ENCODE data around the gene HS3ST6.
A peak's percentile ranks its signal among the peaks of the same experiment; 100 is the strongest.
"Not testable (repeated sequence)": the region's sequence is repeated elsewhere in the genome, so short reads cannot be mapped to it uniquely, and the experiment has no call there.

The HS3ST6 gene

DNA sequence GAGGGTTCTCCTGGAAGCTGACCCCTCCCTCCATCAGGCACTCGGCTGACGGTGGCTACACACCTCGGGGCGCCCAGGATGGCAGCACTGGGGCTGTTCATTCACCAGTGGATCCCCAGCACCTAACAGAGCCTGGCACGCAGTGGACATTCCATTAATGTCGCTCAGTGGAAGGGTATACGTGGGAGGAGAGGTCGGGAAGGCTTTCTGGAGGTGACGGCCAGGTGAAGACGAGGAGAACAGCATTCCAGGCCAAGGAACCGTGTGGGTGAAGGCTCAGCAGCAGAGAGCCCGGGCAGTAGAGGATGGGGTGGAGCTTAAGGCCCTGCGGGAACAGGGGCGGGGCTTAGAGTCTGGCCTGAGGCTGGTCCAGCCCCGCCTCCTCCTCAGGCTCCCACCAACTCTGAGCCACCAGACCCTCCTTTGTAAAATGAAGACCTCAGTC is 2.5 kb upstream of the HS3ST6 start:
- peak; percentile 28 for DNase-seq (ENCODE audit: low read depth)
- TF ChIP-seq, protein P1, sequence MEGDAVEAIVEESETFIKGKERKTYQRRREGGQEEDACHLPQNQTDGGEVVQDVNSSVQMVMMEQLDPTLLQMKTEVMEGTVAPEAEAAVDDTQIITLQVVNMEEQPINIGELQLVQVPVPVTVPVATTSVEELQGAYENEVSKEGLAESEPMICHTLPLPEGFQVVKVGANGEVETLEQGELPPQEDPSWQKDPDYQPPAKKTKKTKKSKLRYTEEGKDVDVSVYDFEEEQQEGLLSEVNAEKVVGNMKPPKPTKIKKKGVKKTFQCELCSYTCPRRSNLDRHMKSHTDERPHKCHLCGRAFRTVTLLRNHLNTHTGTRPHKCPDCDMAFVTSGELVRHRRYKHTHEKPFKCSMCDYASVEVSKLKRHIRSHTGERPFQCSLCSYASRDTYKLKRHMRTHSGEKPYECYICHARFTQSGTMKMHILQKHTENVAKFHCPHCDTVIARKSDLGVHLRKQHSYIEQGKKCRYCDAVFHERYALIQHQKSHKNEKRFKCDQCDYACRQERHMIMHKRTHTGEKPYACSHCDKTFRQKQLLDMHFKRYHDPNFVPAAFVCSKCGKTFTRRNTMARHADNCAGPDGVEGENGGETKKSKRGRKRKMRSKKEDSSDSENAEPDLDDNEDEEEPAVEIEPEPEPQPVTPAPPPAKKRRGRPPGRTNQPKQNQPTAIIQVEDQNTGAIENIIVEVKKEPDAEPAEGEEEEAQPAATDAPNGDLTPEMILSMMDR (conservative IDR thresholded peaks at IDR 0.05; ENCODE audit: low read depth, low read length): no peak

DNA sequence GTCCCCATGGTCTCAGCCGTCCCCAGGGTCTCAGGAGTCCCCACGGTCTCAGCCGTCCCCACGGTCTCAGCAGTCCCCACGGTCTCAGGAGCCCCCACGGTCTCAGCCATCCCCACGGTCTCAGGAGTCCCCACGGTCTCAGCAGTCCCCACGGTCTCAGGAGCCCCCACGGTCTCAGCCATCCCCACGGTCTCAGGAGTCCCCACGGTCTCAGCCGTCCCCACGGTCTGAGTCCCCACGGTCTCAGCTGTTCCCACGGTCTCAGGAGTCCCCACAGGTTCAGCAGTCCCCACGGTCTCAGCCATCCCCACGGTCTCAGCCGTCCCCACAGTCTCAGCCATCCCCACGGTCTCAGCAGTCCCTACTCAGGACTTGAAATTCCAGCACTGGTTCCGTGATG is 1.9 kb upstream of the HS3ST6 start:
- H3K4me3 ChIP-seq (ENCODE audit: low read depth, low read length); DNase-seq (ENCODE audit: low read depth): not testable (repeated sequence)

More for the DNA sequence above, 2.5 kb upstream of the HS3ST6 start:
- no peak overlapping the region for H3K4me3 ChIP-seq (ENCODE audit: low read depth, low read length)

DNA sequence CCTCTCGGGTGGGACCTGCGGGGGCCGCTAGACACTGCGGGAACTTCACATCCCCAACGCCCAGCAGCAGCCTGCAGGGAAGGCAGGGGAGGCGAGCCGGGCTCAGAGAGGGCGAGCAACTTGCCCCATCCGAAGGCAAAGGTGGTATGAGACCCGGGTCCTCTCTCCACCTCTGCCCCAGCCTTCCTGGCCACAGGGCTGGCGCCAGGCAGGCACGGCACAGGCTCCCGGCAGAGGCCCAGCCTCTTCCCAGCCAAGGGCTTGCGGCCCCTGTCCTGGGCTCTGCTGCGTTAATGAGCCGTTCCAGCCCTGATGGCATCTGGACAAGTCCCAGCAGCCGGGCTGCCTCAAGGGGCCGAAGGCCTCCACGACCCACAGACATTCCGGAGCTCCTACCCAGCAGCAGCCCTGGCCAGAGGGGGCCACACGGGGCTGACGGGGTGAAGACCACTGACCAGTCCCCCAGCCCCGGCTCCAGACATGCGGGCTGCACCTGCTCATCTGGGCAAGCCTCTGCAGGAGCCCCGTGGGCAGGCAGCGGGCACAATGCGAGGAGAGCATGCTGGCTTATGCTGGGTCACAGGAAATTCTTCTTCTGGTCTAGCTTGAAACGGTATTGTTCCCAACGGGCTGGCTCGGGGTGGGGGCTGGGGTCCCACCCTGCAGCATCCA is 1.2 kb upstream of the HS3ST6 start:
- TF ChIP-seq, protein P1 (conservative IDR thresholded peaks at IDR 0.05; ENCODE audit: low read depth, low read length): no peak
- H3K4me3 ChIP-seq (ENCODE audit: low read depth, low read length): no peak overlapping the region
- no peak for DNase-seq (ENCODE audit: low read depth)

DNA sequence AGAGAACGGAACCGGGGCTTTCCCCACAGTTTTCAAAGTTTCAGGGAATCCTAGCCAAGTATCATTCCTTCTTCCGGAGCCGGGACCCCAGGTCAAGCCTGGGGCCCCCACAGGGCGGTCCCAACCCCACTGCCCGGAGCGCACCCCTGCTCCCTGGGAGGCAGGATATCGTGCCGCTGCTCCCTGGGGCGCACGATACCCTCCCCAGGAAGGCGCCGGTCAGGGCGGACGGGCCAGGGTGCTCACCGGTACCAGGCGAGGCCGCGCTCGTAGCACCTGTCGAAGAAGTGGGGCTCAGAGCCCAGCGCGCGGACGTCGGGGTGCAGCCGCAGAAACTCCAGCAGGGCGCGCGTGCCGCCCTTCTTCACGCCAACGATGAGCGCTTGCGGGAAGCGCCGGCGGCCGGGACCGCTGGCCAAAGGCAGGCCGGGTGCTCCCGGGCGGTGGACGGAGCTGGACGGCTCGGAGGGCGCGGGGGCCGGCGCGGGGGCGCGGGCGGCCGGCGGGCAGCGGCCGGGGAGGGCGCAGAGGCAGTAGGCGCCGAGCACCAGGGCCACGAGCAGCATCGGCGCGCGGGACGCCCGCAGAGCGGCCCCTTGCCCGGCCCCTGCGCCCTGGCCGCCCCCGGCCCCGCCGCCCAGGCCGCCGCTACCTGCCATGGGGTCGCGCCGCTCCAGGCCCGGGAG is 407 bp downstream of the HS3ST6 start:
- no peak overlapping the region for H3K4me3 ChIP-seq (ENCODE audit: low read depth, low read length)
- no peak for DNase-seq (ENCODE audit: low read depth)
- TF ChIP-seq, protein P1 (conservative IDR thresholded peaks at IDR 0.05; ENCODE audit: low read depth, low read length): no peak

DNA sequence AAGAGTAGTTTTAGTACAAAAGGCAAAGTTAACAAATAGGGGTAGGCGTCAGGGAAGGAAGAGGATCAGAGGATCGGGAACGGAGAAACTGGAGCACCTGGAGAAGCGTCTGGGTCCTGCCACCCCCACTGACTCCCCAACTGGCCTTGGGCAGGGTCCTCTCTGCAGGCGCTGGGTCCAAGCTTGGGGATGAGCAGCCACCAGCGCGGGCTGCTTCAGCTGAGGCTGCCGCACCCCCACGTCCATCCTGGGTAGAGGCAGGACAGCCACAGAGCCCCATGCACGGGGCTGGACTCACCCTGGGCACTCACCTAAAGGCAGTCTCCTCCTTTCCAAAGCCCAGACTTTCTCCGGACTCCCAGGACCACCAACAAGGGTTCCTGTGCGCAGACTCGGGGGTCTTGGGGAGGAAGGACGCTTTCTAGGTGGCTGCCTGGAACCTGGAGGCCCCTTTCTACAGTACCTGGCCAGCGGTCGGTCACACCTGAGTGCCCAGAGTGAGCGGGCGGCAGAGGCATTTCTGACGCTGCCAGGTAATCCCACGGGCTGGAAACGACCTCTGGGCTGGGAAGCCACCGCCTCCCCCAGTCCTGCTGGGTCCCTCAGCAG is 1.1 kb downstream of the HS3ST6 start:
- no peak overlapping the region for H3K4me3 ChIP-seq (ENCODE audit: low read depth, low read length)
- DNase-seq (ENCODE audit: low read depth): no peak
- TF ChIP-seq, protein P1 (conservative IDR thresholded peaks at IDR 0.05; ENCODE audit: low read depth, low read length): no peak

DNA sequence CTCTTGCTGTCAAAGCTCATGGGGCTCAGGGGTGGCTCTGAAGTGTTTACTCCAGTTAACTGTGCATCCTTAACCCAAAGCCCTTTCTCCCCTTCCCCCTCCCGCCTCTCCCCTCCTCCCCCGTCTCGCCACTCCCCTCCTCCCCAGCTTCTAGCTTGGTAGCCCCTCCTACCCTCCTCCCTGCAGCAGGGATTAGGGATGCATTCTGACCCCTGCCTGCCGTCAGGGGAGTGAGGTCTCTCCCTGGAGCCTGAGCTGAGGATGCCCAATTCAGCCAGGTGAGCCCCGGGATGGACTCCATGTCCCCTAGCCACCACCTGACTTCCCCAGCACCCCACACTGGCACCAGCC is 1.6 kb downstream of the HS3ST6 start:
- DNase-seq (ENCODE audit: low read depth): no peak
- TF ChIP-seq, protein P1 (conservative IDR thresholded peaks at IDR 0.05; ENCODE audit: low read depth, low read length): no peak
- H3K4me3 ChIP-seq (ENCODE audit: low read depth, low read length): no peak overlapping the region

DNA sequence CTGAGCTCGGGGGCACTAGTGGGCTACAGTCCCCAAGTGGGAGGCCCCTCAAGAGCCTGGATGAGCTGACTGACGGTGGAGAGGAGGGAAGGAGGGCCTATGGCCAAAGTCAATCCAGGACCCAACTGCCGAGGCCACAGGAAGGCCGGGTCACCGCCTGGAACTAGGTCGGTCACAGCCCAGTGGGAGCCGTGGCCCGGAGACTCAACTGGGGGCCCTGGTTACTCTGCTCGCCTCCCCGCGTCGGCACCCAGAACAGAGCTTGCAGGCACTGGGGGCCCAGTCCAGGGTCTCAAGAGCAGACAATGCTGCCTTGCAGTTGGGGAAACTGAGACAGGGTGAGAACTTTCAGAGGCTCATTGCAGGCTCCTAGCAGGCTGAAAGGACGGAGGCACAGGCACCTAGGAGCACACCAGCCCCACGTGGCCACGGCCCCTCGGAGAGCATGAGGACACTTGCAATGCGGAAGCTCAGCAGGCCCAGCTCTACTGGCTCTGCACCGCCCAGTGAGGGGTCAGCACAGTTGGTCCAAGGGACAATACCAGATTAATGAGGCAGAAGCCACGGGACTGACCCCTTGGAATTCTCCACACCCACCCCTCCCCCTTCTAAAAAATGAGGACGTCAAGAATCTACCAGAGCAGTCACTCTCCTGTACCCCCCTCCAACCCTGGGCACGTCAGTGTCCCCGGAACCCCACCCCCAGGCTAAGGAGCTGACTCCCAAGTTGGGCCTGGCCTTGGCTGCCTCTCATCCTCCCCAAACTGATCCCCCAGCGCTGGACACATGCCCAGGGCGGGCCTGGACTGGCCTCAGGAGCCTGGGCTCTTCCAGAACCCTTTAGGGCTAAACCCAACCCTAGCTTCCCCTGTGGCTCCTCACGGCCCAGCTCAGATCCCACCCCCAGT is 2.2 kb downstream of the HS3ST6 start:
- no peak overlapping the region for H3K4me3 ChIP-seq (ENCODE audit: low read depth, low read length)
- DNase-seq (ENCODE audit: low read depth): no peak
- TF ChIP-seq, protein P1 (conservative IDR thresholded peaks at IDR 0.05; ENCODE audit: low read depth, low read length): no peak

All from choroid plexus epithelial cell (primary cell).